Type B pancreatic cell (in vitro differentiated cells): ENCODE data around the gene TSHB. TPM values are rescaled to one million over a fixed set of nuclear protein-coding genes. Genes with fewer than 3 reads are reported as not detected.

ENCODE experiments used
- DNase-seq: peaks from one replicate; pipeline ENCODE4 v3.0.0; 2021; ENCODE audit warnings: mixed read lengths; ENCODE audit not compliant: unreplicated experiment; ENCODE audit errors: extremely low spot score
- H3K27ac Mint-ChIP-seq: 2 replicates; pipeline ENCODE4 v1.8.0; 2021; ENCODE audit warnings: mild to moderate bottlenecking, mixed read lengths
- H3K27me3 Mint-ChIP-seq: 2 replicates; pipeline ENCODE4 v1.8.0; 2021; ENCODE audit warnings: mixed read lengths
- H3K36me3 Mint-ChIP-seq: 2 replicates; pipeline ENCODE4 v1.8.0; 2021; ENCODE audit warnings: mixed read lengths
- H3K4me1 Mint-ChIP-seq: one replicate; pipeline ENCODE4 v1.8.0; 2021; ENCODE audit warnings: mixed read lengths; ENCODE audit not compliant: unreplicated experiment
- H3K4me3 Mint-ChIP-seq: 2 replicates; pipeline ENCODE4 v1.8.0; 2021; ENCODE audit warnings: mild to moderate bottlenecking, mixed read lengths
- H3K9me3 Mint-ChIP-seq: 2 replicates; pipeline ENCODE4 v1.8.0; 2021; ENCODE audit warnings: mixed read lengths
- CTCF ChIP-seq: fragments of 200-600 bp; sonication (generic); conservative IDR thresholded peaks from 2 replicates; pipeline ENCODE4 v1.5.0; 2021; ENCODE audit warnings: antibody characterized with exemption, mild to moderate bottlenecking
- total RNA-seq: library from RNA; stranded (reverse); gene quantifications from 2 replicates; pipeline ENCODE4 v1.2.1, GENCODE V29; 2021; ENCODE audit warnings: low replicate concordance

The TSHB gene
- total RNA-seq, 1 donor from 2014 or later = not detected

- no peaks in the 10 kb centered on the region for H3K36me3 Mint-ChIP-seq
- DNase-seq = no peak
- H3K4me1 Mint-ChIP-seq = peaks cover 14% of the 10 kb centered on the region
- H3K27me3 Mint-ChIP-seq = no peaks in the 10 kb centered on the region
- peak overlapping the region; percentile 23 for H3K4me3 Mint-ChIP-seq
- no peaks in the 10 kb centered on the region for H3K9me3 Mint-ChIP-seq
- no peak overlapping the region for H3K27ac Mint-ChIP-seq
- no peak for TF ChIP-seq CTCF
Observed at GRCh38 chr1:115077984-115078330, 48.3 kb downstream of the TSHB start.

GRCh38 chr1:115078708-115079107 lies 49.1 kb downstream of the TSHB start:
- H3K27me3 Mint-ChIP-seq = no peaks in the 10 kb centered on the region
- H3K4me1 Mint-ChIP-seq = peaks cover 12% of the 10 kb centered on the region
- H3K4me3 Mint-ChIP-seq = no peak overlapping the region
- no peak overlapping the region for H3K27ac Mint-ChIP-seq
- no peak for DNase-seq
- no peaks in the 10 kb centered on the region for H3K36me3 Mint-ChIP-seq
- TF ChIP-seq CTCF = no peak
- no peaks in the 10 kb centered on the region for H3K9me3 Mint-ChIP-seq

GRCh38 chr1:115082949-115083348 lies 53.3 kb downstream of the TSHB start:
- H3K4me1 Mint-ChIP-seq = peaks cover 18% of the 10 kb centered on the region
- no peaks in the 10 kb centered on the region for H3K36me3 Mint-ChIP-seq
- H3K9me3 Mint-ChIP-seq = no peaks in the 10 kb centered on the region
- TF ChIP-seq CTCF = no peak
- H3K4me3 Mint-ChIP-seq = peak overlapping the region; percentile 39
- H3K27me3 Mint-ChIP-seq = peaks cover 1% of the 10 kb centered on the region
- peak overlapping the region; percentile 51 for H3K27ac Mint-ChIP-seq
- DNase-seq = no peak

Other genes with a start within 250 kb of the TSHB start
- 64.6 and 69.1 TPM in 2 replicates for gene SIKE1, start 249.1 kb upstream of the TSHB start, total RNA-seq
- not detected in 2 replicates for gene SYCP1, start 175.0 kb upstream of the TSHB start, total RNA-seq
- gene TSPAN2, start 59.7 kb downstream of the TSHB start, total RNA-seq = 29.6 and 32.4 TPM in 2 replicates